GM19372 (cell line): ENCODE data around the gene SERPINB10.
A peak's percentile ranks its signal among the peaks of the same experiment; 100 is the strongest.
"Not testable (repeated sequence)": the region's sequence is repeated elsewhere in the genome, so short reads cannot be mapped to it uniquely, and the experiment has no call there.

Experiments used
- ATAC-seq: cut with Tn5 transposase; IDR thresholded peaks from one replicate; pipeline ENCODE4 v1.9.1; 2021; ENCODE audit warnings: mild to moderate bottlenecking, low read depth, moderate library complexity; ENCODE audit not compliant: unreplicated experiment

Gene SERPINB10

DNA sequence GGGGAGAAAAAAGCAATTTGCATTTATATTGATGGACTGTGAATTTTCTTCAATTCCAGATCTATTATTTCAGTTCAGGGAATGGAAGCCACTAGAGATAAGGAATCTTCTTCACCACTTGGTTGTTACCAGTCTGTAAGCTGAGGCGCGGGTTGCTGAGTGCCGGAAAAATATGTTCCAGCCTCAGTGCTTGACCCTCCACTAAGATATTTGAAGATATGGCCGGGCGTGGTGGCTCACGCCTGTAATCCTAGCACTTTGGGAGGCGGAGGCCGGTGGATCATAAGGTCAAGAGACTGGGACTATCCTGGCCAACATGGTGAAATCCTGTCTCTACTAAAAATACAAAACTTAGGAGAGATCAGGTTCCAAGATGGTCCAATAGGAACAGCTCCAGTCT lies 32.2 kb downstream of the SERPINB10 start:
- no peak for ATAC-seq

- not testable (repeated sequence) for ATAC-seq
Observed at GRCh38 chr18:63940543-63941050, 32.8 kb downstream of the SERPINB10 start.

DNA sequence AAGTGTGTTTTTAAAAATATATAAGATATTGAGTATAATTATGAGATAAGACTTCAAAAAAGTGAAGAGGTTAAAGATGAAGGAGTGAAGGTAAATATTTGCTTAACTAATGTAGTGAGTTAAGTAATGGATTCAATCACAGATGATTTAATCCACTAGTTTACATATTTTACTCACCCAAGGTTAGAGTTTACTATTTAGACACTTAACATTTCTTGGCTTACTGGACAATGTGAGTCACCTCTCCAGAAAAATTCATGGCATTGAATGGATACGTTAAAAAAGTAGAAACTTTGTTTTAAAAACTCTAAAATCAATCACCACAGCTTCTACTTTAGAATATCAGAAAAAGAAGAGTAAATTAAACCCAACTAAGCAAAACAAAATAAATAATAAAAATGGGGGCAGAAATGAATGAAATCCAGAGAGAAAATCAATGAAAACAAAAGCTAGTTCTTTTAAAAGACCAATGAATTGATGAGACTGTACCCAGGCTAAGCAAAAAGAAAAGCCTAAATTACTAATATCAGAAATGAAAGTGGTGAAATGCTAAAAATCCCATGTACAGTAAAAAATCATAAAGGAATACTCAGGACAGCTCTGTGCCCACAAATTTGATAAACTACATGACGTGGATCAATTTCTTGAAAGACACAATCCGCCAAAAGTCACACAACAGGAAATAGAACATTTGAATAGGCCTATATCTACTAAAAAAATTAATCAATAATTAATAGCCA lies 39.5 kb downstream of the SERPINB10 start:
- no peak for ATAC-seq

GRCh38 chr18:63949068-63949737 lies 41.4 kb downstream of the SERPINB10 start, which contains the start of gene HMSD:
TSS of gene HMSD (plus strand) at chr18:63949301. CDS start at chr18:63953456, 4,155 bp downstream.
- peak; percentile 87 for ATAC-seq

GRCh38 chr18:63951302-63951705 lies 43.5 kb downstream of the SERPINB10 start:
- peak; percentile 49 for ATAC-seq

- ATAC-seq = no peak
Observed at GRCh38 chr18:63953811-63954210, 46.1 kb downstream of the SERPINB10 start.

DNA sequence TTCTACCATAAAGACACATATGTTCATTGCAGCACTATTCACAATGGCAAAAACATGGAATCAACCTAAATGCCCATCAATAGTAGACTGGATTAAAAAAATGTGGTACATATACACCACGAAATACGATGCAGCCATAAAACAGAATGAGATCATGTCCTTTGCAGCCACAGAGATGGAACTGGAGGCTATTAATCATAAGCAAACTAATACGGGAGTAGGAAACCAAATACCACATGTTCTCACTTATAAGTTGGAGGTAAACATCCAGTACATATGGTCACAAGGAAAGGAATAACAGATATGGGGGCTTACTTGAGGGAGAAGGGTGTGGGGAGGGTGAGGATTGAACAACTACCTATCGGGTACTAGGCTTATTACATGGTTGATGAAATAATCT lies 49.0 kb downstream of the SERPINB10 start:
- ATAC-seq = no peak

DNA sequence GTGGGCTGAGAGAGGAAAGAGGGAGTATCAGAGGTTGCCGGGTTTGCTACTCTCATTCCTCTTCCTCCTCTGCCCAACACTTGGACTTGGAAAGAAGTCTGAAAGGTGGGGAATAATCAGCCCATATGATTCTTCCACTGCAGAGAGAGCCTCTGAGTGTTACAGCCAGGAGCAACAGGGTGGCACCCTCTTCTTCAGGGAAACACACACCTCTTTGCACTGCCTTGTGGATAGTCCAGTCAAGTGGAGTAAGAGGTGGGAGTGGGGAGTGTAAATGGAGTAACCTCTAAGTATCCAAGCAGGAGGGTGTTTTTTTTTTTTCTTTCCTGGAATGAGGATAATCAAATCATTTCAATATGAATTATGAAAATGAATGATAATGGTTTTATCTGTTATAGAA lies 53.1 kb downstream of the SERPINB10 start:
- ATAC-seq = no peak

DNA sequence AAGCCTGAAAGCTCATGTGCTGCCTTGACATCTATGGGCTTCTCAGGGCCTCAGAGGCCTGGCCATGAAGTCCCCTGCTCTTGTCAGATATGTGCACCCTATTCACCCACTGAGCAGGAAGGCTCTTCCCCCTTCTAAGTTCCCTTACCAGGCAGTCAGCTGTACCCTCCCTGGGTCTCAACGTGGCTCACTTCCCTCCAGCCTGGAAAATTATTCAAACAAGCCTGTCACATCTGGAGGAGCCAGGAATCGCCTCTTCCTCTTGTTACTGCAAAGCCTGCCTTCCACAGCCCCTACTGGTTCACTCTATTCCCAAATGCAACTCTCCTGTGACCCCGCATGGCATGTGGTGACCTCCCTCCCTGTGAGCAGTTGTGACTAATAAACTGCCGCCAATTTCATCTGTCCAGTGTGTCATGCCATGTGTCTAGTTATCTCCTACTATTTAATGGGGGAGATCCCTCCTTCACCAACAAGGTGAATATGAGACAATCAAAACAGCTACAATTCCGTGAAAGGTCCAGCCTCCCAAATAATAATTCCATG lies 53.8 kb downstream of the SERPINB10 start:
- ATAC-seq = no peak

- ATAC-seq = no peak
Observed at GRCh38 chr18:63962137-63962536, 54.4 kb downstream of the SERPINB10 start.

DNA sequence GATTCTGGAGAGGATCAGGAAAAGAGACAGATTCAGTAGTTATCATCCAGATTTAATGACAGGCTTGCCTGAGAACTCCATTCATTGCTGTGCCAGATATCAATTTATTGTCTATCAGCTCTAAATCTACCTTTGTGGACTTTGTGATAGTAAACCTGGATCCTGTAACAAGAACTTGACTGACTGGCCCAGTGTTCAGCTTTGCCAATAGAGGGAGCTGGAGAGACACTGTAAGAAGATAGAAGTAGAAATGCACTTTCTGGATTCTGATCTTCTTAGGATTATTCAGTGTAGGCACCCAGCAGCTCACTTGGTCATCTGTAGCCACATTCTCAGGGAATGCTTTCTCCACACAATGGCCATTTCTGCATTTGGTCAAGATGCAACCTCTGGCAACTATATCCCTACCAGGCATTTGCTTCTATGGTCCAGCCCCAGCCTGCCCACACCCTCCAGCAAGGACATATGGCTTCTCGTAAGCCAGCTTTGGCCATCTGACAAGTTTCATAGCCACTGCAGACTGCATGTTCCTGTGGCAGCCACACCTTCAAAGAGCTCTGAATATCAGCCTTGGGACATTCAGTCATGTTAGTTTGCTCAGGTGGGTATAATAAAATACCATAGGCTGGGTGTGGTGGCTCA lies 56.0 kb downstream of the SERPINB10 start:
- peak; percentile 75 for ATAC-seq

DNA sequence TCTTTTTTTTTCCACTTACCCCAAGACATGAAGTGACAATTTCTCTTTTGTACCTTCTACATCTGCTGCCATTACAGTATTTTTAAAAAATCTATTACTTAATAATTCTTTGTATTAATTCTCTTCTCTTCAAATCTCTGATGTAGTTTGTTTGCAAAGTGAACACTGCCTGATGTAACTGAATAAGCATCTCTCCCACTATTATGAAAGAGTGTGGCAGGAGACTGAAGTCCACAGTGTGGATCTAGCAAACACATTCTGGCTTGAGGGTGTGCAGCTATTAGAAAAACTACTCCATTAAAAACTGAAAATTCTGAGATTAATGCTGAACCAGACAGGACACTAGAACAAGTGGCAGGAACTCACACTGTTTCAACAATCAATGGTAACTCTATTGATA lies 57.1 kb downstream of the SERPINB10 start:
- no peak for ATAC-seq

GRCh38 chr18:63965716-63966330 lies 58.1 kb downstream of the SERPINB10 start:
- no peak for ATAC-seq

DNA sequence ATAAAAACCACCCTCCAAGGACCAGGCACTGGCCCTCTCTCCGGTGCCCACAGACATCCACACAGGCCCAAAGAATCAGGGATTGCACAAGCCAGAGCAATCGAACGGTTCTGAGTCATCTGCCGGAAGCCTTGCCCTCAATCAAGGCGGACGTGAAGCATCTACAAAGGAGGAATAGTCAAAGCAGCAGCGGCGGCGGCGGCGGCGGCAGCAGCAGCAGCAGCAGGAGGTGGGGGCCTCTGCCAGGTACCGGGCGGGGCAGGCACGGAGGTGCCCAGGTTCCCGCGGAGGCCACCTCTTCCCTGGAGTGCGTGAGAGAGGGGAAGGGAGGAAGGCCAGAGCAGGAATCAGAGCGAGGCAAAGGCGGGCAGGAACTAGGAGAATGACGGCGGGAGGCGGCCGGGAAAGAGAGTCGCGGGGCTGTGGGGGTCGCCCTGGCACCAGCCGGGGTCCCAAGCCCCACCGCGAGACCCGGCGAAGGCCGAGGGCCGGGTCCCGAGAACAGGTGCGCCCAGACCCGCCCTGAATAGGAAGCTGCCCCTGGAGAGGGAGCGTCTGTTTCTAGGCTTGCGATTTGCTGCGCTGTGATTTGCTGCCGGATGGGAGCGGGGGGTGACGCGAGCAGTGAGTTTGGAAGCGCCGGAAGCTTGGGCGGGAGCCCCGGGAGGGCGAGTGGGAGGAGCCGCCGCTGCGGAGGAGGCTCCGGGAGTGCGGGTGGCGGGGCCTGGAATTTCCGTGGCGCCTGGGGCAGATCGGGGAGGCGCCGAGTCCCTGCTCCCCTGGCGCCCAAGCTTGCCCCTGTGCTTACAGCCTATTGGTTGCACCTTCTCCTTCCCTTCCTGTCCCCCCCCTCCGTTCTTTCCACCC lies 62.4 kb downstream of the SERPINB10 start, which contains the start of gene SERPINB8:
Gene SERPINB8 (plus strand): TSS at position 140 of the 867 bp plus-strand sequence. CDS start 8,228 bp downstream, outside the sequence.
- peak; percentile 92 for ATAC-seq

DNA sequence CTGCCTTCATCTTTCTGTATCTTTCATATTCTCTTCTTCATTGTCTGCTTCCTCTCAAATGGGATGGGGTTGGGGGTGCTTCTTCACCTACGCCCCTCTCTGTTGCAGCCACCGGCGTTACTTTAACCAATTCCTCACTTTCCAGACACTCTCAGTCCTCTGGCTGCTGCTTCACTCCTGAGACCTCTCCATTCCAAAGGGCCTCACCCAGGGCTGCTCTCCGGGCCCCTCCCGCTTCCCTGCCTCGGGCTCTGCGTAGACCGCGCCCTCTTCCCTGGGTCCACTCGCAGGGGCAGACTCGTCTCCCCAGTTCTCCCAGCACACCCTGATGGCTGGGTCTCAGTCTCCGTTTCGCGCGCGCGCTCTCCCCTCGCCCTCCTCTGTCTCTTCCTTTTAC lies 63.0 kb downstream of the SERPINB10 start:
- ATAC-seq = peak; percentile 1

GRCh38 chr18:63971320-63972001 lies 63.7 kb downstream of the SERPINB10 start:
- no peak for ATAC-seq

DNA sequence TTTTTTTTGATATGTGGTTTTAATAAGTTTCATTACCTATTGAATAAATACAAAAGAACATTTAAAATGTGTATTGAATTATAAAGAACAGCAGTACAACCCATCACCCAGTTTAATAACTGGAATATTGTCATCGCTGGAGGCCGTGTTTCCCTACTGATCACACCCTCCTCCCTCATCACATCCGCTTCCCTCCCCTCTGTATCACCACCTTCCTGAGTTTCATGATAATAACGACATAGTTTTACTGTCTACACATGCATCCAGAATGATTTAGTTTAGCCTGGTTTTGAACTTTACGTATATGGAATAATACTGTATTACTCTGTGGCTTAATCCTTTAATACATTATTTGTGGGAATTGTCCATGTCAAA lies 64.2 kb downstream of the SERPINB10 start:
- no peak for ATAC-seq

GRCh38 chr18:63974991-63975390 lies 67.2 kb downstream of the SERPINB10 start:
- ATAC-seq = no peak

DNA sequence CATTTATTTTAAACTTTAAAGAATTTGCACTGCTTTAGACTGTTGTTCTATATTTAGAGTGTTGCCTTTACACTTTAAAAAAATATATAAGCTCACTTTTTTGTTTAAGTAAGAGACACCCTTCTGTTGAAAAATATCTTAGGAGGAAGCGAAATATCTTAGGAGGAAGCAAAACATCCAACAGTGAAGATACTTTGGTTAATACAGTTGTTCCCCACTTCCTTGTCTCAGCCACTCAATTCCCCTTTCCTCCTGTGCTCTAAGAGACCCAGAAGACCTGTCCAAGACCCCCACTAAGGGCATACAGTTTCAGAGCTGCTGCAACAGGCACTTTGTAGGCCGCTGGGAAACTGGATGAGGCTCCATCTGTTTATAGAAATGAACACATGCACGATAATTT lies 67.9 kb downstream of the SERPINB10 start:
- no peak for ATAC-seq
